ENCODE results near the gene HUNK.

Gene HUNK

GRCh38 chr21:31892686-31893085 is 19.9 kb downstream of the HUNK start:
- H3K4me2 ChIP-seq (ENCODE audit: low read length): no peak overlapping the region
- no peaks in the 10 kb centered on the region for H3K27me3 ChIP-seq (ENCODE audit: control insufficient read depth, low read length)
- no peaks in the 10 kb centered on the region for H3K36me3 ChIP-seq (ENCODE audit: control insufficient read depth, low read length)
- no peak overlapping the region for H3K27ac ChIP-seq (ENCODE audit: low read depth, low read length)
- H3K79me2 ChIP-seq (ENCODE audit: control insufficient read depth, low read length): 0 out of 2 replicates have a peak, but pooled peaks cover 2% of the 10 kb centered on the region
- H3F3A ChIP-seq (ENCODE audit: control insufficient read depth, insufficient read depth): no peaks in the 10 kb centered on the region
- H3K4me3 ChIP-seq (ENCODE audit: low read length): no peak overlapping the region
- no peaks in the 10 kb centered on the region for H3K9me3 ChIP-seq (ENCODE audit: control insufficient read depth, insufficient read depth, low read length)
- no peak for TF ChIP-seq EZH2phosphoT487 (IDR thresholded peaks at IDR 0.05; ENCODE audit: borderline replicate concordance, low read length)
- no peak for TF ChIP-seq CTCF (IDR thresholded peaks at IDR 0.05; ENCODE audit: low read depth, low read length, poor library complexity, severe bottlenecking)
- no peaks in the 10 kb centered on the region for H3K9me2 ChIP-seq (replicated peaks; ENCODE audit: control insufficient read depth, low read length)
- no peaks in the 10 kb centered on the region for H4K20me1 ChIP-seq (ENCODE audit: control insufficient read depth, insufficient read depth, low read depth, low read length)
- peaks cover 5% of the 10 kb centered on the region; the same call in 1 of the 2 replicates for H3K4me1 ChIP-seq (ENCODE audit: control insufficient read depth, low read length)

GRCh38 chr21:31893851-31894415 is 21.1 kb downstream of the HUNK start:
- Histone ChIP-seq H3K4me2 (ENCODE audit: low read length) (no peak overlapping the region), H3F3A (ENCODE audit: control insufficient read depth, insufficient read depth) (no peaks in the 10 kb centered on the region), H3K27me3 (ENCODE audit: control insufficient read depth, low read length) (no peaks in the 10 kb centered on the region), H3K4me1 (ENCODE audit: control insufficient read depth, low read length) (peaks cover 5% of the 10 kb centered on the region; the same call in 1 of the 2 replicates), H4K20me1 (ENCODE audit: control insufficient read depth, insufficient read depth, low read depth, low read length) (no peaks in the 10 kb centered on the region), H3K9me2 (replicated peaks; ENCODE audit: control insufficient read depth, low read length) (no peaks in the 10 kb centered on the region), H3K4me3 (ENCODE audit: low read length) (no peak overlapping the region), H3K36me3 (ENCODE audit: control insufficient read depth, low read length) (no peaks in the 10 kb centered on the region), H3K79me2 (ENCODE audit: control insufficient read depth, low read length) (0 out of 2 replicates have a peak, but pooled peaks cover 2% of the 10 kb centered on the region), H3K27ac (ENCODE audit: low read depth, low read length) (no peak overlapping the region), H3K9me3 (ENCODE audit: control insufficient read depth, insufficient read depth, low read length) (no peaks in the 10 kb centered on the region)
- no peak for TF ChIP-seq EZH2phosphoT487 (IDR thresholded peaks at IDR 0.05; ENCODE audit: borderline replicate concordance, low read length)
- no peak for TF ChIP-seq CTCF (IDR thresholded peaks at IDR 0.05; ENCODE audit: low read depth, low read length, poor library complexity, severe bottlenecking)

- H4K20me1 ChIP-seq (ENCODE audit: control insufficient read depth, insufficient read depth, low read depth, low read length): no peaks in the 10 kb centered on the region
- H3K9me2 ChIP-seq (replicated peaks; ENCODE audit: control insufficient read depth, low read length): no peaks in the 10 kb centered on the region
- TF ChIP-seq CTCF (IDR thresholded peaks at IDR 0.05; ENCODE audit: low read depth, low read length, poor library complexity, severe bottlenecking): no peak
- TF ChIP-seq EZH2phosphoT487 (IDR thresholded peaks at IDR 0.05; ENCODE audit: borderline replicate concordance, low read length): no peak
- no peak overlapping the region for H3K4me2 ChIP-seq (ENCODE audit: low read length)
- H3K4me1 ChIP-seq (ENCODE audit: control insufficient read depth, low read length): peaks cover 5% of the 10 kb centered on the region; the same call in 1 of the 2 replicates
- H3F3A ChIP-seq (ENCODE audit: control insufficient read depth, insufficient read depth): no peaks in the 10 kb centered on the region
- no peaks in the 10 kb centered on the region for H3K27me3 ChIP-seq (ENCODE audit: control insufficient read depth, low read length)
- no peaks in the 10 kb centered on the region for H3K9me3 ChIP-seq (ENCODE audit: control insufficient read depth, insufficient read depth, low read length)
- no peaks in the 10 kb centered on the region for H3K79me2 ChIP-seq (ENCODE audit: control insufficient read depth, low read length)
- no peak overlapping the region for H3K4me3 ChIP-seq (ENCODE audit: low read length)
- H3K36me3 ChIP-seq (ENCODE audit: control insufficient read depth, low read length): no peaks in the 10 kb centered on the region
- no peak overlapping the region for H3K27ac ChIP-seq (ENCODE audit: low read depth, low read length)
These were observed 21.6 kb downstream of the HUNK start for GRCh38 chr21:31894457-31894856.

Measured in DOHH2 (cell line).